Suprapubic skin (tissue), 3 donors: ENCODE data around the gene OGA.

Experiments used
- CTCF ChIP-seq, 2 donors: fragments of 200-600 bp in 1 of 2; fragments of 450-650 bp in 1 of 2; sonication (generic) in 1 of 2; IDR thresholded peaks; one replicate each; pipeline ENCODE4 v1.5.1; 2016 to 2019; ENCODE audit warnings: antibody characterized with exemption in 2 of 2, mild to moderate bottlenecking in 1 of 2, moderate library complexity in 1 of 2
- POLR2A ChIP-seq, 2 donors: fragments of 450-650 bp; IDR thresholded peaks; one replicate each; pipeline ENCODE4 v1.6.1; 2017; ENCODE audit warnings: antibody characterized with exemption in 2 of 2, mild to moderate bottlenecking in 2 of 2, moderate library complexity in 2 of 2

- TF ChIP-seq CTCF (IDR thresholded peaks at IDR 0.05) (no peak), POLR2A (IDR thresholded peaks at IDR 0.05) (no peak)
These were observed 19.5 kb upstream of the OGA start for GRCh38 chr10:101837748-101838147.
